SIG-M5 treated with dmso at 0.1 percent for 504 hours (cell line): ENCODE results near the gene BSX.

Experiments used
- DNase-seq: peaks from one replicate; lab custom pipeline; 2025; ENCODE audit not compliant: unreplicated experiment; lab: John Stamatoyannopoulos, UW

The BSX gene

DNA sequence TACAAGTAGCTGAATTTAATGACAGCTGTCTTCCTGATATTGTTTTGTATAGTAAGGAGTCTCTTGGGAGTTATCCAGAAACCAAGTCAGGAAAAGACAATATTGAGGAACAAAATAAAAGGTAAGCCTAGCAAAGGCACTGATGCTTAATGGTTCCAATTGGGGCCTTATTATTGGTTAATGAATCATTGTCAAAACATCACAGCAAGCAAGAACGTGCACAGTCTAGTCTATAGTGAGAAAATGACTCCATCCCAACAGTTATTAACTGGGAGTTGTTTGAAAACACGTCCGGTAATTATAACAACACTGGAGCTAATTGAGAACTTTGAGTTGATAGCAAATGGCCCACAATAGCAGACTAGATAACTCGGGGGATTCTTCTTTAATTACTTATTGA lies 17.7 kb downstream of the BSX start:
- no peak for DNase-seq

DNA sequence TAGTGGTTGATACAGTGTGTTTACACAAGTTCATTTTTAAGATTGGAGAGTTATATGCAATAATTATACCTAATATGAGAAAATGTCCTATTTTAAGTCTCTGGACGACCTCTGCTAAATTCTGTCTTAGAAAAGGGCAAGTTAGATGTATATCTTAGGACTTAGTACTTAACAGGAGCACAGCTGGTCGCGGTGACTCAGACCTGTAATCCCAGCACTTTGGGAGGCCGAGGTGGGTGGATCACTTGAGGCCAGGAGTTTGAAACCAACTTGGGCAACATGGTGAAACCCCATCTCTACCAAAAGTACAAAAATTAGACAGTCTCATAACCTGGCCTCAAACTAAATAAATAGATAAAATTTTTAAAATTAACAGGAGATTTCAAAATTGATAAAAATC lies 27.2 kb downstream of the BSX start:
- no peak for DNase-seq

DNA sequence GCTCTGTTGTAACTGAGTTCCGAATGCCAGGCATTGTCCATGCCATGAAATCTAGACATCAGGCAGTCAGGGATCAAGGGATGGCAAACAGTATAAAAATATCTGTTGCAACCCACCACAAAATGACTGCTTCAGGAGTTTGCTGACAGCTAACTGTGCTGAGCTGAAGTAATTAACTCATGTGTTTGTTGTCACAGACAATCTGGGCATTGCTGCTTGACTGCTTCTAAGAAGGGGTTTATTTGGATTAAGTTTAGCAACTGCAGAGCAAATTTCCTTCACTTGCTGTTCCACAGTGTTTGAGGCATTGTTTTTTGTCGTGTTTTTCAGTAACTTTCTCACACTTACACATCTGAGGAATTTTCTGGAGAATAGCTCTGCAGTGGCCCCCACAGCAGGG lies 30.4 kb downstream of the BSX start:
- no peak for DNase-seq

DNA sequence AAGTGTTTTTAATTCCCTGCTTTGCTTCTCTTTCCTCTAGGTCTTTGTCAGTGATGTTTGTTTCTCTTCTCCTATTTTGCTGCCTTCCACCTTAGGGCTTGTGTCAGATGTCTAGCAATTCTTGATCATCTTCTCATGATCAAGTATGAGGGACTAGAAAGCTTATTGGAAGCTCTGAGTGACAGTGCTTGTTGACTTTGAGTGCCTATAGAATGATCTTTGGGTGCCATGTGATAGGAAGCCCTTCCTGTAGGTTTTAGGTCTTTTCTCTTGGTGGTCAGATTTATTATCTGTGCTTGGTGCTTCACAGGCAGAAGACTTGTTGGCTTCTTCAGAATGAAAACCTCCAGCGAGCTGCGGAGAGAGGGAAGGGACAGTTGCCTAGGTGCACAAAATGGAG lies 43.1 kb downstream of the BSX start:
- no peak for DNase-seq

DNA sequence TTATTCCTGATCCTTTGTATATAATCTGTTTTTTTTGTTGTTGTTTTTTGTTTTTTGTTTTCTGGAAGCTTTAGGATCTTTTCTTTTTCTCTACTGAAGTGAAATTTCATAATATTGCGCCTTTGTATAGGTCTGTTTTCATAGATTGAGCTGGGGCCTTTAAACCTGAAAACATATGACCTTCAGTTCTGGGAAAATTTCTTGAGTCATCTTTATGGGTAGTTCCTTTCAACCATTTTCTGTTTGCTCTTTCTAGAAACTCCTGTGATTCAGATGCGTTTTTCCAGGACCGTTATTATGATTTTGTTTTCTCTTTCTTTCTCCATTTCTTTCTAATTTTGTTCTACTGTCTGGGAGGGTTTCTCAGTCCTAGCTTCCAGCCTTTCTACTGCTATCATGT lies 43.7 kb downstream of the BSX start:
- DNase-seq, result no peak

DNA sequence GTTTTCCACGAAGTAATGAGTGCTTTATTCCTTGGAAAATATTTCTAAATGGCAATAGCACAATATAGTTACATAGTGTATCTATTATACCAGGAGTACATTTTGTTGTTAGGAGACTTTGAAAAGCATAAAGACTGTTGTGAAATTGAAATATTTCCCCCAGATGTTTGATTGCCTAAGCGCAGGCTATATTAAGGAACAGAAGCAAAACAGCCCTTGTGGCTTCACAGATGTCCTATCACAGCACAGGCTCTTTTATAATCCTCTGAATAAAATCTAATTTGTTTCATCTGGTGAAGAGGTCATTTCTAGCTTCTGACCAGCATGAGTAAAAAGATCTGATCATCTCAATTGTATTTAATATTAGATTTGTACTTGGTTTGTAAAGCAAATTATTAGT lies 48.2 kb downstream of the BSX start:
- DNase-seq, result no peak

DNA sequence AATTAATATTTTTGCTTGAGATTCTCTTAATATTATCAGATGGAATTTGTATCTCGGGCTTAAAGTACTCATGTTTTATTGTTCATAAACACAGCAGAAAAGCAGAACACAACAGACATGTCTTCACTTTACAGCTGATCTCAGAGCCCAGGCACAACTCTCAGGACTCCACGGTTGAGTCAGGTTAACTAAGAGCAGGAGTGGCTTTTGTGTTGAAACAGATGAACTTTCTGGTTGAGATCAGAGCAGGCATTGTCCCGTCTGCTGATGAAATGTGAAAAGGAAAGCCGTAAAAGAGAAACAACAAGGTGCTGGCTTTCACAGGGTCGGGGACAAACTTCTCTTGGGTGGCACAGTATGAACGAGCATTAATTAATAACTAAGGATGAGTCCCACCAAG lies 50.1 kb downstream of the BSX start:
- DNase-seq, result no peak
